Mucosa of stomach (tissue), 1 donor: Measurements from ENCODE around the gene TSPAN17.

Experiments used
- H3K27me3 ChIP-seq: one replicate; pipeline ENCODE4 v1.7.0; 2013; ENCODE audit warnings: mild to moderate bottlenecking, low read length; ENCODE audit not compliant: control insufficient read depth, insufficient read depth
- H3K36me3 ChIP-seq: one replicate; pipeline ENCODE4 v1.7.0; 2013; ENCODE audit warnings: low read length; ENCODE audit not compliant: control insufficient read depth, insufficient read depth
- H3K4me1 ChIP-seq: one replicate; pipeline ENCODE4 v1.7.0; 2013; ENCODE audit warnings: mild to moderate bottlenecking, low read length; ENCODE audit not compliant: control insufficient read depth, insufficient read depth
- H3K4me3 ChIP-seq: one replicate; pipeline ENCODE4 v1.7.0; 2013; ENCODE audit warnings: low read length
- H3K9ac ChIP-seq: one replicate; pipeline ENCODE4 v1.7.0; 2013; ENCODE audit warnings: mild to moderate bottlenecking, low read length, moderate library complexity
- H3K9me3 ChIP-seq: one replicate; pipeline ENCODE4 v1.7.0; 2013; ENCODE audit warnings: mild to moderate bottlenecking, low read length, moderate library complexity; ENCODE audit not compliant: control insufficient read depth
- donor health status: Pancreatic carcinoma.

The TSPAN17 gene

GRCh38 chr5:176625966-176626875 is 21.1 kb upstream of the TSPAN17 start:
- H3K4me1 ChIP-seq, result peaks cover 21% of the 10 kb centered on the region
- H3K27me3 ChIP-seq, result peaks cover 82% of the 10 kb centered on the region

DNA sequence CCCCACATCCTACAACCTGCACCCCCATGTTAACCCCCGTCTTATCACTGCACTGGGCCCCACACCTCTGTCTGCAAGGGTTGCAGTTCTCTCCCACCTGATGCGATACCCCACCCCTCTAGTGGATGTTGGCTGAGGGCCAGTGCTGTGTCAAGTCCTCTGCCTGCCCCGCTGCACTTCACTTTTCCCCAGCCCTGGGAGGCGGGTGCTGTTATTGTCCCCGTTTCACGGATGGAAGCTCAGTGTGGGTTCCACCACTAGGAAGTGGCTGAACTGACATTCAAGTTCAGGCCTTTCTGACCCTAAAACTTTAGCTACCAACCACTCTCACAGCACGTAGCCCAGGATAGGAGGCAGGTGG is 20.4 kb upstream of the TSPAN17 start:
- Histone ChIP-seq H3K27me3 (peaks cover 82% of the 10 kb centered on the region), H3K9ac (no peak overlapping the region), H3K4me3 (no peak overlapping the region), H3K36me3 (no peaks in the 10 kb centered on the region), H3K9me3 (no peaks in the 10 kb centered on the region), H3K4me1 (peaks cover 21% of the 10 kb centered on the region)

More at GRCh38 chr5:176625966-176626875, 21.1 kb upstream of the TSPAN17 start:
- Histone ChIP-seq H3K36me3 (no peaks in the 10 kb centered on the region), H3K9me3 (no peaks in the 10 kb centered on the region), H3K9ac (no peak overlapping the region), H3K4me3 (no peak overlapping the region)

- Histone ChIP-seq H3K36me3 (no peaks in the 10 kb centered on the region), H3K27me3 (peaks cover 77% of the 10 kb centered on the region), H3K4me1 (peaks cover 21% of the 10 kb centered on the region), H3K9ac (no peak overlapping the region), H3K4me3 (no peak overlapping the region), H3K9me3 (no peaks in the 10 kb centered on the region)
Measured at GRCh38 chr5:176627582-176627981, 19.7 kb upstream of the TSPAN17 start.

DNA sequence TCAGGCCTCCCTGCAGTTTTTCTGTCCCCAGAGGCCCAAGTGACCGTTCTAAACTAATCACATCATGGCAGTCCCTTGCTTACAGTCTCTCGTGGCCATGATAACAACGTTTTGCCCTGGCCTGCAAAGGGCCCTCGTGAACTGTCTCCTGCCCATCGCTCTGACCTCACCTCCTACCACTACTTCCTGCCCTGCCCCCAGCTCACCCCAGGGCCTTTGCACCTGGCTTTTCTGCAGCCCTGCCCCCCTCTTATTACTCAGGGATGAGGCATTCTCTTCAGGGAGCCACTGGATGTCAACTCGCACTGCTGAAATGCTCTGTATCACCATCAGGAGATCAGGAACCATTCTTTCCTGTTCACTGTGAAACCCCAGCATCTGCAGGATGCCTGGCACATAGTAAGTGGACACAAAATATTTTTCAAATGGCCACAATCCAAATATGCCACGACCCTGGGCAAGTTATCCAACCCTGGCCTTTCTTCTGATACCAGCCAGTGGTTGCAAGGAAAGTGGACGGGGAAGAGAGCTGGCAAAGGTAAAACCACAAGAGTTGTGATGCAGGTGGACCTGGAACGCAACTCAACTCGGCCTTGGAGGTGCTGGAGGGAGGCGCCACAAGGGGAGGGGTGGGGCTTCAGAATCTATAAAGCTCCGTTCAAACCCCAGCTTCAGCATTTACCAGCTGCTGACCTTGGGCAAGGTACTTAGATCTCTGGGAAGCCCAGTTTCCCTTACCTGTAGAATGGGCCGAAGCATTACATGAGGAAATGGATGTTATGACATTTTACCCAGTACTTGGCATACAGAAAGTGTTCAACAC is 18.7 kb upstream of the TSPAN17 start:
- Histone ChIP-seq H3K4me1 (peaks cover 21% of the 10 kb centered on the region), H3K9me3 (no peaks in the 10 kb centered on the region), H3K4me3 (no peak overlapping the region), H3K36me3 (no peaks in the 10 kb centered on the region), H3K9ac (no peak overlapping the region), H3K27me3 (peaks cover 86% of the 10 kb centered on the region)

DNA sequence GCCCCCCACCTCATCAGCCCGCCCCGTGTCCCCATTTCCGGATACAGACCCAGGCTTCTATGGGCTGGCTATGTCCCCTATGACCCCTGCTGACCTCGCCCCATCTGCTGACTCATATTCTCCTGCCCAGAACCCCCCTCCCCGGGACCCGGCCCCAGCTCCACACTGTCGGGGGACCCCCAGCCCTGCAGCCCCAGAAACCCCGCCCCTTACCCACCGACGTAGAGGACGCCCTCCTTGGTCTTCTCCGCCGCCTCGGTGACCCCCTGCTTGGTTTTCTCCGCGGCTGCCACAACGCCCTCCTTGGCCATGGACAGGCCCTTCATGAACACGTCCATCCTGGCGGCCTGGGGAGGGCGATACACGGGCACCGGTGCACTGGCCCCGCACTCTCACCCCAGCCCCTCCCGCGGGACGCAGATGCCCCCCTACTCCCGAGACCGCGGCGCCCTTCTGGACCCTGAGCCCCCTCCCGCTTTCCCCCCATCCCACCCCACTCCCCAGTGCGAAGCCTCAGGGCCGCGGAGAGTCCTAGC is 17.9 kb upstream of the TSPAN17 start:
- peaks cover 21% of the 10 kb centered on the region for H3K4me1 ChIP-seq

DNA sequence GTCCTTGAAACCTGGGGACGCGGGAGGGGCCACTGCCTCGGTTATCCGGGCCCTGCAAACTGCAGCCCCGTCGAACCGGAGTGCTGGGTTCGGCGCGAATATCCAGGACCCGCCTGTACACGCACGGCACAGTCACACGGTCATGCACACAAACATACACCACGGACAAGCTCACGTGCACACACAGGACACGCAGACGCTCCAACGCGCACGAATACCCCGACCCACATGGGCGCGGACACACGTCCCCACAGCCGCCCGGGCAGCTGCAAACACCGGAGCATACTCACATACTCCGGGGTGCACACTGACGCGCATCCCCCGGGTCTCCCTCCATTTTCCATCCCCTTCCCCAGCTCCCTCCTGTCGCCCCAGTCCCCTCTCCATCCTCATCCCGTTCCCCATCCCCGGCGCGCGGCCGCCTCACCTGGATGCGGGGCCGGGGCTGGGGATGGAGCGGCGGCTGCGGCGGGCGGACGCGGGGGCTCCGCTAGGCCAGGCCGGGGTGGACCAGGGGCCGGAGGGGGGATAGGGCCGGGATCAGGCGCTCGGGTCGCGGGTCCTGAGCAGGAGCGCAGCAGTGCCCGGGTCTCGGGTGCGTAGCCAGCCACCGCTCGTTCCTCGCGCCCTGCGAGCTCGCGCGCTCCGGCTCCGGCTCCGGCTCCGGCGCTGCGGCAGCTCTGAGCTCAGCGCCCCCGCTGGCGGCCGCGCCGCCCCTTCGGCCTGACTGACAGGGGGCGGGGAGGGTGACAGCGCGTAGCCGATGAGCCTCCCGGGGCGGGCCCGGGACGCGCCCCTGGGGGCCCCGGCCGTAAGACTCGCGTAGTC is 17.2 kb upstream of the TSPAN17 start, which contains the start of the genes EIF4E1B and SNCB:
Gene EIF4E1B (plus strand): TSS at position 823 of the 828 bp plus-strand sequence. CDS start 12,113 bp downstream, outside the sequence.
Gene SNCB (minus strand): TSS at position 682 of the 828 bp plus-strand sequence. CDS start 880 bp downstream, outside the sequence.
- H3K9ac ChIP-seq, result no peak within 1 kb of the TSS
- H3K27me3 ChIP-seq, result peaks cover 88% of the 10 kb centered on the region
- peaks cover 21% of the 10 kb centered on the region for H3K4me1 ChIP-seq
- no peaks in the 10 kb centered on the region for H3K9me3 ChIP-seq
- no peak within 1 kb of the TSS for H3K4me3 ChIP-seq
- H3K36me3 ChIP-seq, result no peaks in the 10 kb centered on the region

More for the DNA sequence above, 17.9 kb upstream of the TSPAN17 start:
- no peak overlapping the region for H3K4me3 ChIP-seq
- H3K27me3 ChIP-seq, result peaks cover 89% of the 10 kb centered on the region
- H3K9ac ChIP-seq, result no peak overlapping the region
- H3K9me3 ChIP-seq, result no peaks in the 10 kb centered on the region
- no peaks in the 10 kb centered on the region for H3K36me3 ChIP-seq

DNA sequence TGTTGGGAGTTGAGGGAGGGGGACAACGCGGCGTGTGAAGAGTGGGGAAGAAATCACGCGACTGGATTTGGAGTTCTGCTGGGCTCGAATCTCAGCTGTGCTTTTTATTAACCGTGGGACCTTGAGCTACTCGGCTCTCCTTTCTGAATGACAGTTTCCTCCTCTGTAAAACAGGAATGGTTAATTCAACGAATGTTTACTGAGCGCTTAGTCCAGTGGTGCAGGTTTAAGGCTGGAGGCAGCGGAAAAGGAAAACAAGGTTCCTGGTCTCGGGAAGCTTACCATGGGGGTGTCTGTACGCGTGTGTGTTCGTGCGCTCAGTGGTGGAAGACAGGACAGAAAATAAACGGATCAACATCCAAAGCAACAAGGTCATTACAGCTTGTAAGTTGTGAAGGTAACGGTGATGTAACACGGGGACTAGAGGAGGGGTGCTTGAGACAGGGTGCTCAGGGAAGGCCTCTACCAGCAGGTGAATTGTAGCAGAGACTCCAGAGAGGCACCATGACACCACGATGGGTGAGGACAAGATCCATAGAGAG is 16.5 kb upstream of the TSPAN17 start:
- Histone ChIP-seq H3K27me3 (peaks cover 86% of the 10 kb centered on the region), H3K4me1 (peaks cover 21% of the 10 kb centered on the region), H3K9ac (no peak overlapping the region), H3K9me3 (no peaks in the 10 kb centered on the region), H3K36me3 (no peaks in the 10 kb centered on the region), H3K4me3 (no peak overlapping the region)

- H3K4me3 ChIP-seq, result no peak overlapping the region
- no peaks in the 10 kb centered on the region for H3K36me3 ChIP-seq
- no peak overlapping the region for H3K9ac ChIP-seq
- no peaks in the 10 kb centered on the region for H3K9me3 ChIP-seq
- peaks cover 78% of the 10 kb centered on the region for H3K27me3 ChIP-seq
- peaks cover 15% of the 10 kb centered on the region for H3K4me1 ChIP-seq
Measured at GRCh38 chr5:176631383-176632200, 15.7 kb upstream of the TSPAN17 start.

DNA sequence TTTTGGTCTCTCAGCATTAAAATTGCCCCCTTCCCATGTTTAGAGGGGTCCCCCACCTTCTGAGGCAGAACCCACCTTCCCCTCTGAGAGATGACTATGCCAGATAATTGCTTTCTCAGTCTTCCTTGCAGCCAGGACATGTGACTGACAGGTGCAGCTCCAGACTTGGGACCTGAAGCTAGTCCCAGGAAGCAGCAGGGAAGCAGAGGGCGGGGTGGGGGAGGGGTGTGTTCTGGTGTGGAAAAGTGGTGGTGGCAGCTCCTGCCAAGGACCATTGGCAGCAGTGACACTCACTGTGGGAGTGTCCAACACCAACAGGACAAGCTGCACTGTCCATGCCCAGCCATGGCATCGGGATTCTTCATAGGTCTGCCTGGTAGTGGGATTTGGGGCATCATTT is 14.5 kb upstream of the TSPAN17 start:
- Histone ChIP-seq H3K36me3 (no peaks in the 10 kb centered on the region), H3K9me3 (no peaks in the 10 kb centered on the region), H3K9ac (no peak overlapping the region), H3K27me3 (peaks cover 70% of the 10 kb centered on the region), H3K4me3 (no peak overlapping the region), H3K4me1 (peaks cover 8% of the 10 kb centered on the region)

GRCh38 chr5:176633598-176633997 is 13.7 kb upstream of the TSPAN17 start:
- Histone ChIP-seq H3K36me3 (no peaks in the 10 kb centered on the region), H3K27me3 (peaks cover 62% of the 10 kb centered on the region)

More at GRCh38 chr5:176633598-176633997, 13.7 kb upstream of the TSPAN17 start:
- Histone ChIP-seq H3K4me1 (peaks cover 8% of the 10 kb centered on the region), H3K9ac (no peak overlapping the region), H3K4me3 (no peak overlapping the region), H3K9me3 (no peaks in the 10 kb centered on the region)
